A673 (cell line): ENCODE results near the gene ADGRL3.

Source experiments
- CTCF ChIP-seq: fragments of 300-800, 200-600 bp; sonication (generic); conservative IDR thresholded peaks from 2 replicates; pipeline ENCODE4 v1.5.1; 2017; ENCODE audit warnings: low read depth, mild to moderate bottlenecking, antibody characterized with exemption, low read length, moderate library complexity, mixed read lengths
- EZH2 ChIP-seq: fragments of 200-600 bp; sonication (generic); IDR thresholded peaks from 2 replicates; pipeline ENCODE4 v1.6.1; 2017; ENCODE audit warnings: borderline replicate concordance, low read depth, mild to moderate bottlenecking, mixed read lengths, antibody characterized with exemption, low read length; ENCODE audit not compliant: poor library complexity, severe bottlenecking

GRCh38 chr4:61211781-61212180 is 11.7 kb downstream of the ADGRL3 start:
- TF ChIP-seq CTCF (no peak), EZH2 (no peak)
